Keratinocyte (primary cell): ENCODE measurements around the gene MSI2.

Experiments
- EZH2 ChIP-seq: IDR thresholded peaks from one replicate; pipeline ENCODE4 v1.6.1; 2012; ENCODE audit warnings: inconsistent platforms, mild to moderate bottlenecking, low read length, moderate library complexity
- TF ChIP-seq, protein P1 (sequence below), 3 experiments: IDR thresholded peaks in 1 of 3; conservative IDR thresholded peaks in 1 of 3; optimal IDR thresholded peaks in 1 of 3; 2 replicates in 2 of 3; 3 replicates in 1 of 3; pipeline versions ENCODE3 to v1.5.1; 2011; ENCODE audit warnings: low read length in 3 of 3, mild to moderate bottlenecking in 3 of 3, moderate library complexity in 2 of 3, control low read depth in 1 of 3, inconsistent platforms in 1 of 3; ENCODE audit not compliant: insufficient read depth in 2 of 3; ENCODE audit errors: extremely low read depth in 1 of 3

DNA sequence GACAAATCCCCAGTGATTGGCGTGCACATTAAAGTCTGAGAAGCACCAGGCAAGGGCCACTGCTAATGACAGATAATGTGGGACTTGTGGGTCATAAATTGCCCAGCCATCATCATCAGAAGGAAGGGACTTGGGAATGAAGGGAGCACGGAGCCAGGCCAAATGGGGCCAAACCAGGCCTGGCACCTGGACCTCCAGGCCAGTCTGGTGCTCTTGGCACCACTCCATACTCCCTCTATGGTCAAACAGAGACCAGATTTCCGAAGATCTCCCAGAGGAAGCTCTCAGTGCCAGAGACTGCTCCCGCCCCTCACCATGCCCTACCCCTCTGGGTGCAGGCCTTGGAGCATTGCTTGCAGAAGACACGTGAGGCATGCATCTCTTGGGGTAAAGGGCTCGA is 346.6 kb downstream of the MSI2 start:
- TF ChIP-seq, protein P1, sequence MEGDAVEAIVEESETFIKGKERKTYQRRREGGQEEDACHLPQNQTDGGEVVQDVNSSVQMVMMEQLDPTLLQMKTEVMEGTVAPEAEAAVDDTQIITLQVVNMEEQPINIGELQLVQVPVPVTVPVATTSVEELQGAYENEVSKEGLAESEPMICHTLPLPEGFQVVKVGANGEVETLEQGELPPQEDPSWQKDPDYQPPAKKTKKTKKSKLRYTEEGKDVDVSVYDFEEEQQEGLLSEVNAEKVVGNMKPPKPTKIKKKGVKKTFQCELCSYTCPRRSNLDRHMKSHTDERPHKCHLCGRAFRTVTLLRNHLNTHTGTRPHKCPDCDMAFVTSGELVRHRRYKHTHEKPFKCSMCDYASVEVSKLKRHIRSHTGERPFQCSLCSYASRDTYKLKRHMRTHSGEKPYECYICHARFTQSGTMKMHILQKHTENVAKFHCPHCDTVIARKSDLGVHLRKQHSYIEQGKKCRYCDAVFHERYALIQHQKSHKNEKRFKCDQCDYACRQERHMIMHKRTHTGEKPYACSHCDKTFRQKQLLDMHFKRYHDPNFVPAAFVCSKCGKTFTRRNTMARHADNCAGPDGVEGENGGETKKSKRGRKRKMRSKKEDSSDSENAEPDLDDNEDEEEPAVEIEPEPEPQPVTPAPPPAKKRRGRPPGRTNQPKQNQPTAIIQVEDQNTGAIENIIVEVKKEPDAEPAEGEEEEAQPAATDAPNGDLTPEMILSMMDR (optimal IDR thresholded peaks at IDR 0.05 in 1 of 3, IDR thresholded peaks at IDR 0.05 in 1 of 3, conservative IDR thresholded peaks at IDR 0.05 in 1 of 3; ENCODE audit: extremely low read depth in 1 of 3, insufficient read depth in 2 of 3, low read length in 3 of 3): no peak
- no peak for TF ChIP-seq EZH2
